ENCODE data around the gene TEX261. TPM values are rescaled to one million over a fixed set of nuclear protein-coding genes. Genes with fewer than 3 reads are reported as not detected.
A peak's percentile ranks its signal among the peaks of the same experiment; 100 is the strongest.

TEX261 gene
- total RNA-seq, 6 donors from 2014 or later, result 10.9 to 68.3 (median 33.8) TPM

DNA sequence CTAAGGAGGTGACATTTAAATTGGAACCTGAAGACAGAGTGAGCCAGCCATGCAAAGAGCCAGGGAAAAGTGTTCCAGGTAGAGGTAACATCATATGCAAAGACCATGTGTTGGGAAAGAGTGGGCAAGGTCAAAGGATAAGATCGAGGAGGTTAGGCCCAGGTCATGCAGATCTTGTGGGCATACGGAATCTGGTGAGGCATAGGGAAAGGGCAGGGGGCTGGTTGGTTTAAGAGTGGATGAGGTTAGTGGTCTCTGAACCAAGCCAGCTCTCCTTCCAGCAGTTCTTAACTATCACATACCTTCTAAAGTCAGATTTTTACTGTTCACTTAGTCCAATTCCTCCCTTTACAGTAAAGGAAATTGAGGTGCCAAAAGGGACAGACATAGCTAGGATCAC lies 13.3 kb downstream of the TEX261 start:
- Histone ChIP-seq H3K9me3 (no peaks in the 10 kb centered on the region), H3K27ac (no peak overlapping the region), H3K27me3 (no peaks in the 10 kb centered on the region), H3K4me3 (no peak overlapping the region), H3K4me1 (peaks cover 17 to 35% (median 21%) of the 10 kb centered on the region in 4 donors), H3K36me3 (peaks cover 0 to 13% (median 12%) of the 10 kb centered on the region in 4 donors)
- no peak for TF ChIP-seq POLR2A (IDR thresholded peaks at IDR 0.05)
- TF ChIP-seq EP300 (IDR thresholded peaks at IDR 0.05), result no peak
- no peak for TF ChIP-seq POLR2AphosphoS5 (IDR thresholded peaks at IDR 0.05)
- TF ChIP-seq, protein P1, sequence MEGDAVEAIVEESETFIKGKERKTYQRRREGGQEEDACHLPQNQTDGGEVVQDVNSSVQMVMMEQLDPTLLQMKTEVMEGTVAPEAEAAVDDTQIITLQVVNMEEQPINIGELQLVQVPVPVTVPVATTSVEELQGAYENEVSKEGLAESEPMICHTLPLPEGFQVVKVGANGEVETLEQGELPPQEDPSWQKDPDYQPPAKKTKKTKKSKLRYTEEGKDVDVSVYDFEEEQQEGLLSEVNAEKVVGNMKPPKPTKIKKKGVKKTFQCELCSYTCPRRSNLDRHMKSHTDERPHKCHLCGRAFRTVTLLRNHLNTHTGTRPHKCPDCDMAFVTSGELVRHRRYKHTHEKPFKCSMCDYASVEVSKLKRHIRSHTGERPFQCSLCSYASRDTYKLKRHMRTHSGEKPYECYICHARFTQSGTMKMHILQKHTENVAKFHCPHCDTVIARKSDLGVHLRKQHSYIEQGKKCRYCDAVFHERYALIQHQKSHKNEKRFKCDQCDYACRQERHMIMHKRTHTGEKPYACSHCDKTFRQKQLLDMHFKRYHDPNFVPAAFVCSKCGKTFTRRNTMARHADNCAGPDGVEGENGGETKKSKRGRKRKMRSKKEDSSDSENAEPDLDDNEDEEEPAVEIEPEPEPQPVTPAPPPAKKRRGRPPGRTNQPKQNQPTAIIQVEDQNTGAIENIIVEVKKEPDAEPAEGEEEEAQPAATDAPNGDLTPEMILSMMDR (IDR thresholded peaks at IDR 0.05), result no peak
- DNase-seq (peak in 1 of 2 donors; percentile 9), ATAC-seq (ENCODE audit: low FRiP score in 2 of 2) (no peak)
- 79 to 84% methylated on average over 2 of the region's 2 CpGs for WGBS, 2 donors

DNA sequence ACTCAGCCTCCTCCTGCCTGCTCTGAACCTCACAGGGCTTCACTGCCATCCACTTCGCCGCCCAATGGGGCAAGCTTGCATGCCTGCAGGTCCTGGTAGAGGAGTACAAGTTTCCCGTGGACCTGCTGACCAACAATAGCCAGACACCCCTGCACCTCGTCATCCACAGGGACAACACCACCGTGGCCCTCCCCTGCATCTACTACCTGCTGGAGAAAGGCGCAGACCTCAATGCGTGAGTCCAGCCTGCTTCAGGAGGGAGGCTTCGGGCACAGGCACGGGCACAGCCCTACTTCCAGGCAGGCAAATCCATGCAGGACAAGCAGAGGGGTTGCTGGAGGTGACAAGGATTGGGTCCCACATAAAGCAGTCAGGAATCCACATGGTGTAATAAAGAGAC lies 15.0 kb downstream of the TEX261 start:
- Histone ChIP-seq H3K27me3 (no peaks in the 10 kb centered on the region), H3K9me3 (no peaks in the 10 kb centered on the region), H3K36me3 (peaks cover 0 to 4% (median 2%) of the 10 kb centered on the region in 4 donors), H3K27ac (peak overlapping the region in 3 of 4 donors; percentile 58 to 91 (median 90)), H3K4me1 (peaks cover 16 to 27% (median 21%) of the 10 kb centered on the region in 4 donors), H3K4me3 (no peak overlapping the region)
- TF ChIP-seq EP300 (IDR thresholded peaks at IDR 0.05) (no peak), POLR2AphosphoS5 (IDR thresholded peaks at IDR 0.05) (no peak), POLR2A (IDR thresholded peaks at IDR 0.05) (no peak)
- TF ChIP-seq, protein P1 (IDR thresholded peaks at IDR 0.05), result no peak
- no peak for ATAC-seq (ENCODE audit: low FRiP score in 2 of 2)
- DNase-seq, result peak; percentile 19 to 27
- WGBS, 2 donors, result 98% methylated on average over 7 to 9 of the region's 9 CpGs

DNA sequence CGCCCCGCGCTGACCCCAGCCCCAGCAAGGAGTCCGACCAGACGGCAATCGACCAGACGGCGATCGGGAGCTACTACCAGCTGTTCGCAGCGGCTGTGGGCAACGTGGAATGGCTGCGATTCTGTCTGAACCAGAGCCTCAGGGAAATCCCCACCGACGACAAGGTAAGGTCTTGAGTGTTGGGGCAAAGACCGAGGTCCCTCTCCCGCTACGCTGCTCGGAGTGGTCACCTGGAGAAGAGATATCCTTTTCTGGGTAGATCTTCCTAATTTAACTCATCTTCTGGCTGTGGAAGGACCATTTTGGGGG lies 15.5 kb downstream of the TEX261 start:
- TF ChIP-seq POLR2AphosphoS5 (IDR thresholded peaks at IDR 0.05) (no peak), POLR2A (IDR thresholded peaks at IDR 0.05) (no peak), EP300 (IDR thresholded peaks at IDR 0.05) (no peak)
- TF ChIP-seq, protein P1 (IDR thresholded peaks at IDR 0.05), result no peak
- Histone ChIP-seq H3K4me3 (peak overlapping the region; percentile 56 to 80 (median 63)), H3K27me3 (no peaks in the 10 kb centered on the region), H3K27ac (peak overlapping the region; percentile 58 to 91 (median 84)), H3K4me1 (peaks cover 16 to 25% (median 21%) of the 10 kb centered on the region in 4 donors), H3K9me3 (no peaks in the 10 kb centered on the region), H3K36me3 (peaks cover 0 to 4% (median 2%) of the 10 kb centered on the region in 4 donors)
- no peak for DNase-seq
- WGBS, 2 donors, result 42 to 50% methylated on average over 10 to 17 of the region's 19 CpGs
- no peak for ATAC-seq (ENCODE audit: low FRiP score in 2 of 2)

DNA sequence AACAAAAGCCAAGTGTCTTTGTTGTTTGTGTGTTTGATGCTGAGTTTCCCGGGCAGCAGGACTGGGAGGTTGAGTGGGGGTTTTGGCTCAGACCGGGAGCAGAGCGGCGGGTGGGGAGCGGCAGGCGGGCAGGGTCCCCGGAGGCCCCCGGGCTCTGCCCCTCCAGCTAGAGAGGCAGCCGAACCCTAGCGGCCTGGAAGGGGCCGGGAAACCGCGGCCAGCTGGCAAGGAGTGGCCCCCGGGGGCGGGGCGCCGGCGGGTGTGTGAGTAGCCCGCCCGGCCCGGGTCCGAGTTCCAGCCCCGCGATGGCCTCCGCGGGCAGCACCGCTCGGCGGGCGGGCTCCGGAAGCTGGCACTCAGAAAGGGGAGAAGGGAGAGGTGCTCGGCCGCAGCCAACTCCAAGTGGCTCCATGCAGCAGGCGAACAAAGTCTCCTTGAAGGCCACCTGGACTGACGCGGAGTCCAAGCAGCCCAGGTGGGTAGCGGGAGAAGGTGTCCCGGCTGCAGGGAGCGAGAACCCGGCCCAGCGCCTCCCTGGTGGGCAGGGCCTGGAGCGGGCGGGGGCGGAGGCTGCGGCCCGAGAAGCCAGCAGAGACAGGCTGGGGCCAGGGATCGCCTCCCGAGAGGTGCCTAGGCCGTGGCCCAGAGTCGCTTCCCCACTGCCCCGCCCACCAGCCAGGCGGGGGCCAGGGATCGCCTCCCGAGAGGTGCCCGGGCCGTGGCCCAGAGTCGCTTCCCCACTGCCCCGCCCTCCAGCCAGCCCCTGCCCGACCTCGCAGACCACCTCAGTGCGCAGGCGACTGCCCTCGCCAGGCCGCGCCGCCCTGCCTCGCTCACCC lies 16.1 kb downstream of the TEX261 start, which contains the start of gene ANKRD53:
Gene ANKRD53, plus strand, starts transcription at position 290 of the 839 bp plus-strand sequence. Its CDS starts 16 bp downstream, at position 306.
- DNase-seq, result peak; percentile 48 to 92
- 11 to 14% methylated on average over 17 to 63 of the region's 67 CpGs for WGBS, 2 donors
- peak within 1 kb of the TSS; percentile 56 to 80 (median 63) for H3K4me3 ChIP-seq
- H3K9me3 ChIP-seq, result no peaks in the 10 kb centered on the region
- peak; percentile 61 to 69 for ATAC-seq (ENCODE audit: low FRiP score in 2 of 2)
- peak within 1 kb of the TSS; percentile 83 to 91 (median 90) for H3K27ac ChIP-seq
- peaks cover 0 to 4% (median under 1%) of the 10 kb centered on the region in 4 donors for H3K36me3 ChIP-seq
- H3K27me3 ChIP-seq, result no peaks in the 10 kb centered on the region
- peaks cover 16 to 25% (median 21%) of the 10 kb centered on the region in 4 donors for H3K4me1 ChIP-seq
- no peak for TF ChIP-seq POLR2A (IDR thresholded peaks at IDR 0.05)
- TF ChIP-seq, protein P1 (IDR thresholded peaks at IDR 0.05), result no peak
- no peak for TF ChIP-seq EP300 (IDR thresholded peaks at IDR 0.05)
- TF ChIP-seq POLR2AphosphoS5 (IDR thresholded peaks at IDR 0.05), result no peak
